ENCODE measurements around the gene PLA2G6. TPM values are rescaled to one million over a fixed set of nuclear protein-coding genes. Genes with fewer than 3 reads are reported as not detected.

PLA2G6 gene
- total and polyA plus RNA-seq, 2 of the 8 experiments (the other 6 are each of a cell fraction or from before 2014, with no cell fraction given), result 13.2 to 21.0 TPM

DNA sequence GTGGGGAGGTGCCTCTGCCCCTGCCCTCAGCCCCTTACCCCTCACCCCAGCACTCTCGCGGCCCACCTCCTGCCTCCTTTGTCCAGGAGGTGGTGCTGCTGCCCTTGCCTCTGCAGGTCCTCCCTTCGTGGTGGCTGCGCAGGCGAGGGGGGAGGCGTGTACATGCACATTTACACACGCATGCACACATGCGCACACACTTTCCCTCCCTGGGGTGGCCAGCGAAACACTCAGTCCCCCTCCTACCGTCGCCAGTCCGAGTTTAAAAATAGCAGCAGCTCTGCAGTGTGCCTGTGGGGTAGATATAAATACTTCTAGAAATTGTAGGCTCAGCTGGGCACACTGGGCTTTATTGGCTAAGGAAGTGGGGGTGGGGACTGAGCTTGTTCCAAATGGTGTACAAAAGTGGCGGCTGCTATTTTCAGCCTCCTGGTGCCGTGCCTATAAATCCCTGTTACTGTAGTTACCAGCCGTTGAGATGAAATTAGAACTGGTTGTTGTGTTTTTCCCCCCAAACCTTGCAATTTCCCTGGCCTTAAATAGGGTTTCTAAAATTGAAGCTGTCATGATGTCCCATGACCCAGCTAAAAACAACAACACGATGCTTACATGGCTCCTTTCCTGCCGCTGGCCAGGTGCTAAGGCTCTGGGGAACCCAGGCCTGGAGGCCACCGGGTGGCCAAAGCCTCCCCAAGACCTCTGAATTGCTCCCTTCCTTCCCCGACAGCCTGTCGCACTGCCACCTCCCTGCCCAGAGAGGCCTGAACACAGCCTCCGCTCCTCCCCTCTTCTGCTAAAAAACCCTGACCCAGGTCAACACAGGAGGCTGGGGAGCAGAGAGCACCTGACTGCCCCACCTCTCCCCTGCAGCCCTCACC, 112.0 kb downstream of the PLA2G6 start:
- no peak overlapping the region for H2BK120ac ChIP-seq (replicated peaks; ENCODE audit: low read depth, low read length)
- H3K18ac ChIP-seq (ENCODE audit: extremely low read depth, low read length), result no peak overlapping the region
- TF ChIP-seq TAF1 (IDR thresholded peaks at IDR 0.05; ENCODE audit: low read depth, low read length) (no peak), RAD21 (IDR thresholded peaks at IDR 0.05 in 1 of 2, conservative IDR thresholded peaks at IDR 0.05 in 1 of 2; ENCODE audit: low read depth in 2 of 2, low read length in 2 of 2) (peak; percentile 57 to 76; a peak in 3 of 4 replicates), SRF (IDR thresholded peaks at IDR 0.05; ENCODE audit: low read depth, low read length) (no peak)
- TF ChIP-seq, protein P1, sequence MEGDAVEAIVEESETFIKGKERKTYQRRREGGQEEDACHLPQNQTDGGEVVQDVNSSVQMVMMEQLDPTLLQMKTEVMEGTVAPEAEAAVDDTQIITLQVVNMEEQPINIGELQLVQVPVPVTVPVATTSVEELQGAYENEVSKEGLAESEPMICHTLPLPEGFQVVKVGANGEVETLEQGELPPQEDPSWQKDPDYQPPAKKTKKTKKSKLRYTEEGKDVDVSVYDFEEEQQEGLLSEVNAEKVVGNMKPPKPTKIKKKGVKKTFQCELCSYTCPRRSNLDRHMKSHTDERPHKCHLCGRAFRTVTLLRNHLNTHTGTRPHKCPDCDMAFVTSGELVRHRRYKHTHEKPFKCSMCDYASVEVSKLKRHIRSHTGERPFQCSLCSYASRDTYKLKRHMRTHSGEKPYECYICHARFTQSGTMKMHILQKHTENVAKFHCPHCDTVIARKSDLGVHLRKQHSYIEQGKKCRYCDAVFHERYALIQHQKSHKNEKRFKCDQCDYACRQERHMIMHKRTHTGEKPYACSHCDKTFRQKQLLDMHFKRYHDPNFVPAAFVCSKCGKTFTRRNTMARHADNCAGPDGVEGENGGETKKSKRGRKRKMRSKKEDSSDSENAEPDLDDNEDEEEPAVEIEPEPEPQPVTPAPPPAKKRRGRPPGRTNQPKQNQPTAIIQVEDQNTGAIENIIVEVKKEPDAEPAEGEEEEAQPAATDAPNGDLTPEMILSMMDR (IDR thresholded peaks at IDR 0.05; ENCODE audit: control extremely low read depth in 1 of 3, insufficient read depth in 1 of 3, low read depth in 1 of 3, low read length in 3 of 3), result peak; percentile 64 to 88 (median 65)
- H3K9ac ChIP-seq (replicated peaks in 1 of 4; ENCODE audit: extremely low read depth in 1 of 4, low read depth in 3 of 4, low read length in 3 of 4), result 0 out of 7 replicates have a peak overlapping the region, but pooled peaks of 1 of the 4 experiments have one; percentile 11
- peaks cover 0 to 5% of the 10 kb centered on the region in 2 experiments for H4K20me1 ChIP-seq (replicated peaks in 1 of 2; ENCODE audit: control insufficient read depth in 1 of 2, insufficient read depth in 2 of 2, low read length in 2 of 2)
- no peak overlapping the region for H3K4ac ChIP-seq (replicated peaks; ENCODE audit: insufficient read length, low read depth, low read length)
- no peak overlapping the region for H3K56ac ChIP-seq (replicated peaks; ENCODE audit: insufficient read length, low read depth, low read length)
- no peak for FAIRE-seq
- no peak overlapping the region for H3K4me3 ChIP-seq (ENCODE audit: extremely low read depth in 1 of 4, insufficient read depth in 2 of 4, low read depth in 3 of 4, low read length in 4 of 4)
- H2AK5ac ChIP-seq (ENCODE audit: low read depth, low read length), result no peak overlapping the region
- H3K23me2 ChIP-seq (ENCODE audit: low read depth, low read length), result no peaks in the 10 kb centered on the region
- H2BK5ac ChIP-seq (ENCODE audit: low read depth, low read length), result no peak overlapping the region
- H4K91ac ChIP-seq (replicated peaks; ENCODE audit: insufficient read length, low read length), result no peak overlapping the region
- H3K14ac ChIP-seq (ENCODE audit: insufficient read length), result no peak overlapping the region
- WGBS, 2 experiments (ENCODE audit: extremely low coverage in 1 of 2, insufficient coverage in 1 of 2, insufficient read length in 1 of 2, insufficient replicate concordance in 2 of 2, low coverage in 1 of 2, low lambda C conversion rate in 2 of 2, missing lambda C conversion rate in 1 of 2), result 90% methylated on average over 20 of the region's 21 CpGs; no CpG with 5 or more reads in 1 of the 2 experiments
- no peak overlapping the region for H3K4me2 ChIP-seq (ENCODE audit: insufficient read depth in 1 of 2, low read depth in 2 of 2, low read length in 2 of 2)
- ChIA-PET POLR2A (ENCODE audit: partially characterized antibody) (interaction anchor here (0.6 to 1.1 kb wide), 3 partner anchors 12 to 107 kb away, joined by 3 to 4 read pairs (median 3); no protein-coding TSS in a partner anchor), CTCF (ENCODE audit: partially characterized antibody) (interaction anchor here (0.7 to 12.5 kb wide), 21 partner anchors 10 to 161 kb away, joined by 3 to 264 read pairs (median 4); partner anchors contain the start of genes PICK1 and SLC16A8)
- H3K9me3 ChIP-seq (ENCODE audit: insufficient read depth in 2 of 2, low read depth in 1 of 2, low read length in 1 of 2), result no peaks in the 10 kb centered on the region
- H3K36me3 ChIP-seq (ENCODE audit: control insufficient read depth in 2 of 4, insufficient read depth in 4 of 4, low read length in 3 of 4), result peaks cover 7 to 27% (median 15%) of the 10 kb centered on the region in 4 experiments; a peak in 7 of 8 replicates
- no peak overlapping the region for H2BK20ac ChIP-seq (ENCODE audit: low read length)
- H3K4me1 ChIP-seq (replicated peaks in 1 of 4; ENCODE audit: control insufficient read depth in 3 of 4, insufficient read depth in 4 of 4, low read length in 3 of 4), result no peaks in the 10 kb centered on the region
- H3K79me1 ChIP-seq (ENCODE audit: low read depth, low read length), result no peaks in the 10 kb centered on the region
- no peaks in the 10 kb centered on the region for H3K79me2 ChIP-seq (ENCODE audit: control insufficient read depth in 1 of 2, insufficient read depth in 2 of 2, low read length in 2 of 2)
- DNase-seq (ENCODE audit: low read depth in 1 of 2, low spot score in 2 of 2), result no peak
- no peaks in the 10 kb centered on the region for H3K27me3 ChIP-seq (replicated peaks in 1 of 4; ENCODE audit: control insufficient read depth in 3 of 4, extremely low read depth in 1 of 4, insufficient read depth in 3 of 4, low read length in 3 of 4)
- H2BK12ac ChIP-seq (ENCODE audit: low read depth, low read length), result no peak overlapping the region
- no peak overlapping the region for H3K23ac ChIP-seq (ENCODE audit: insufficient read length)
- H4K8ac ChIP-seq (ENCODE audit: extremely low read depth, insufficient read depth, low read length), result 0 out of 2 replicates have a peak overlapping the region, but pooled peaks have one; percentile 2
- no peak overlapping the region for H2AFZ ChIP-seq (ENCODE audit: low read length)
- H4K5ac ChIP-seq (ENCODE audit: insufficient read length, low read depth, low read length), result no peak overlapping the region
- H3K27ac ChIP-seq (ENCODE audit: low read depth, low read length), result no peak overlapping the region; the same call in 1 of the 2 replicates
- no peak overlapping the region for H2BK15ac ChIP-seq (ENCODE audit: low read length)
